DND-41 (cell line): Measurements from ENCODE around the gene JAKMIP1.

Experiments used
- EZH2 ChIP-seq: IDR thresholded peaks from 3 replicates; pipeline ENCODE4 v1.6.1; 2012; ENCODE audit warnings: borderline replicate concordance, low read depth, mild to moderate bottlenecking, moderate library complexity, low read length, inconsistent platforms; ENCODE audit not compliant: severe bottlenecking
- TF ChIP-seq, protein P1 (sequence below): IDR thresholded peaks from 2 replicates; pipeline ENCODE4 v1.5.1; 2012; ENCODE audit warnings: borderline replicate concordance, low read length, moderate library complexity, mild to moderate bottlenecking; ENCODE audit not compliant: poor library complexity, severe bottlenecking; ENCODE audit errors: extremely low read depth

DNA sequence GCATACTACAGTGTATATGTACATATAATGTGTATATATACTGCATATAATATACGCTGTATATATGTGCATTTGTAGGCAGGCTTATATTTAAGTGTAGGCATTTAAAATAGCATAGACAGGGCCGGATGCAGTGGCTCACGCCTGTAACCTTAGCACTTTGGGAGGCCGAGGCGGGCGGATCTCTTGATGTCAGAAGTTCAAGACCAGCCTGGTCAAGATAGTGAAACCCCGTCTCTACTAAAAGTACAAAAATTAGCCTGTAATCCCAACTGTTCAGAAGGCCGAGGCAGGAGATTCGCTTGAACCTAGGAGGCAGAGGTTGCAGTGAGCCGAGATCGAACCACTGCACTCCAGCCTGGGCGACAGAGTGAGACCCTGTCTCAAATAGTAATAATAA is 78.4 kb downstream of the JAKMIP1 start:
- TF ChIP-seq, protein P1, sequence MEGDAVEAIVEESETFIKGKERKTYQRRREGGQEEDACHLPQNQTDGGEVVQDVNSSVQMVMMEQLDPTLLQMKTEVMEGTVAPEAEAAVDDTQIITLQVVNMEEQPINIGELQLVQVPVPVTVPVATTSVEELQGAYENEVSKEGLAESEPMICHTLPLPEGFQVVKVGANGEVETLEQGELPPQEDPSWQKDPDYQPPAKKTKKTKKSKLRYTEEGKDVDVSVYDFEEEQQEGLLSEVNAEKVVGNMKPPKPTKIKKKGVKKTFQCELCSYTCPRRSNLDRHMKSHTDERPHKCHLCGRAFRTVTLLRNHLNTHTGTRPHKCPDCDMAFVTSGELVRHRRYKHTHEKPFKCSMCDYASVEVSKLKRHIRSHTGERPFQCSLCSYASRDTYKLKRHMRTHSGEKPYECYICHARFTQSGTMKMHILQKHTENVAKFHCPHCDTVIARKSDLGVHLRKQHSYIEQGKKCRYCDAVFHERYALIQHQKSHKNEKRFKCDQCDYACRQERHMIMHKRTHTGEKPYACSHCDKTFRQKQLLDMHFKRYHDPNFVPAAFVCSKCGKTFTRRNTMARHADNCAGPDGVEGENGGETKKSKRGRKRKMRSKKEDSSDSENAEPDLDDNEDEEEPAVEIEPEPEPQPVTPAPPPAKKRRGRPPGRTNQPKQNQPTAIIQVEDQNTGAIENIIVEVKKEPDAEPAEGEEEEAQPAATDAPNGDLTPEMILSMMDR, result no peak
- no peak for TF ChIP-seq EZH2
